ENCODE results near the gene SELENON. TPM values are rescaled to one million over a fixed set of nuclear protein-coding genes. Genes with fewer than 3 reads are reported as not detected.

The SELENON gene
- total and polyA plus RNA-seq, 2 of the 8 experiments (the other 6 are each of a cell fraction or from before 2014, with no cell fraction given) = 43.0 to 77.6 TPM

GRCh38 chr1:25815208-25816111 lies 15.5 kb downstream of the SELENON start:
- Histone ChIP-seq H3K9me3 (ENCODE audit: insufficient read depth in 2 of 2, low read depth in 1 of 2, low read length in 1 of 2) (no peaks in the 10 kb centered on the region), H3K36me3 (ENCODE audit: control insufficient read depth in 2 of 4, insufficient read depth in 4 of 4, low read length in 3 of 4) (peaks cover 0 to 7% (median 2%) of the 10 kb centered on the region in 4 experiments; a peak in 3 of 8 replicates), H3K4me1 (replicated peaks in 1 of 4; ENCODE audit: control insufficient read depth in 3 of 4, insufficient read depth in 4 of 4, low read length in 3 of 4) (peaks cover 9 to 16% (median 10%) of the 10 kb centered on the region in 4 experiments), H3K79me1 (ENCODE audit: low read depth, low read length) (0 out of 2 replicates have a peak, but pooled peaks cover 2% of the 10 kb centered on the region), H2BK5ac (ENCODE audit: low read depth, low read length) (no peak overlapping the region), H3K4me2 (ENCODE audit: insufficient read depth in 1 of 2, low read depth in 2 of 2, low read length in 2 of 2) (no peak overlapping the region), H3K27me3 (replicated peaks in 1 of 4; ENCODE audit: control insufficient read depth in 3 of 4, extremely low read depth in 1 of 4, insufficient read depth in 3 of 4, low read length in 3 of 4) (no peaks in the 10 kb centered on the region), H4K91ac (replicated peaks; ENCODE audit: insufficient read length, low read length) (no peak overlapping the region), H3K23me2 (ENCODE audit: low read depth, low read length) (peaks cover 6% of the 10 kb centered on the region), H2AK5ac (ENCODE audit: low read depth, low read length) (no peak overlapping the region), H3K56ac (replicated peaks; ENCODE audit: insufficient read length, low read depth, low read length) (no peak overlapping the region), H4K8ac (ENCODE audit: extremely low read depth, insufficient read depth, low read length) (peak overlapping the region; percentile 15; the same call in 1 of the 2 replicates), H3K9ac (replicated peaks in 1 of 4; ENCODE audit: extremely low read depth in 1 of 4, low read depth in 3 of 4, low read length in 3 of 4) (no peak overlapping the region), H2AFZ (ENCODE audit: low read length) (no peak overlapping the region), H4K5ac (ENCODE audit: insufficient read length, low read depth, low read length) (no peak overlapping the region), H2BK120ac (replicated peaks; ENCODE audit: low read depth, low read length) (no peak overlapping the region), H3K27ac (ENCODE audit: low read depth, low read length) (no peak overlapping the region), H2BK20ac (ENCODE audit: low read length) (no peak overlapping the region), H3K23ac (ENCODE audit: insufficient read length) (no peak overlapping the region), H3K4ac (replicated peaks; ENCODE audit: insufficient read length, low read depth, low read length) (no peak overlapping the region), H2BK12ac (ENCODE audit: low read depth, low read length) (no peak overlapping the region), H3K79me2 (ENCODE audit: control insufficient read depth in 1 of 2, insufficient read depth in 2 of 2, low read length in 2 of 2) (no peaks in the 10 kb centered on the region), H4K20me1 (replicated peaks in 1 of 2; ENCODE audit: control insufficient read depth in 1 of 2, insufficient read depth in 2 of 2, low read length in 2 of 2) (peaks cover 2 to 8% of the 10 kb centered on the region in 2 experiments), H3K18ac (ENCODE audit: extremely low read depth, low read length) (no peak overlapping the region), H3K4me3 (ENCODE audit: extremely low read depth in 1 of 4, insufficient read depth in 2 of 4, low read depth in 3 of 4, low read length in 4 of 4) (no peak overlapping the region), H3K14ac (ENCODE audit: insufficient read length) (no peak overlapping the region), H2BK15ac (ENCODE audit: low read length) (no peak overlapping the region)
- 94% methylated on average over 23 of the region's 24 CpGs; no CpG with 5 or more reads in 1 of the 2 experiments for WGBS, 2 experiments (ENCODE audit: extremely low coverage in 1 of 2, insufficient coverage in 1 of 2, insufficient read length in 1 of 2, insufficient replicate concordance in 2 of 2, low coverage in 1 of 2, low lambda C conversion rate in 2 of 2, missing lambda C conversion rate in 1 of 2)
- ChIA-PET POLR2A (ENCODE audit: partially characterized antibody) (interaction anchor here (0.7 to 1.1 kb wide), 2 partner anchors 171 to 232 kb away, joined by 3 to 7 read pairs; no protein-coding TSS in a partner anchor), CTCF (ENCODE audit: partially characterized antibody) (interaction anchor here (0.6 to 3.8 kb wide), 5 partner anchors 7 to 198 kb away, joined by 3 to 20 read pairs (median 3); no protein-coding TSS in a partner anchor)
- DNase-seq (ENCODE audit: low read depth in 1 of 2, low spot score in 2 of 2) = no peak
- no peak for FAIRE-seq
- TF ChIP-seq RNF2 (IDR thresholded peaks at IDR 0.05; ENCODE audit: borderline replicate concordance, low read depth, low read length, missing control alignments, poor library complexity, severe bottlenecking) (no peak), SUZ12 (IDR thresholded peaks at IDR 0.05; ENCODE audit: low read length) (no peak)

All from H1 (cell line).